CD4-positive, alpha-beta T cell treated with Interleukin-6 at 100 ng/mL for 8 hours (primary cell): Measurements from ENCODE around the gene RPL36AL.
A peak's percentile ranks its signal among the peaks of the same experiment; 100 is the strongest.
"Not testable (repeated sequence)": the region's sequence is repeated elsewhere in the genome, so short reads cannot be mapped to it uniquely, and the experiment has no call there.

Experiments used
- DNase-seq: peaks from one replicate; pipeline ENCODE4 v3.0.0-alpha.2; 2020; ENCODE audit warnings: mixed read lengths, low spot score

Gene RPL36AL

DNA sequence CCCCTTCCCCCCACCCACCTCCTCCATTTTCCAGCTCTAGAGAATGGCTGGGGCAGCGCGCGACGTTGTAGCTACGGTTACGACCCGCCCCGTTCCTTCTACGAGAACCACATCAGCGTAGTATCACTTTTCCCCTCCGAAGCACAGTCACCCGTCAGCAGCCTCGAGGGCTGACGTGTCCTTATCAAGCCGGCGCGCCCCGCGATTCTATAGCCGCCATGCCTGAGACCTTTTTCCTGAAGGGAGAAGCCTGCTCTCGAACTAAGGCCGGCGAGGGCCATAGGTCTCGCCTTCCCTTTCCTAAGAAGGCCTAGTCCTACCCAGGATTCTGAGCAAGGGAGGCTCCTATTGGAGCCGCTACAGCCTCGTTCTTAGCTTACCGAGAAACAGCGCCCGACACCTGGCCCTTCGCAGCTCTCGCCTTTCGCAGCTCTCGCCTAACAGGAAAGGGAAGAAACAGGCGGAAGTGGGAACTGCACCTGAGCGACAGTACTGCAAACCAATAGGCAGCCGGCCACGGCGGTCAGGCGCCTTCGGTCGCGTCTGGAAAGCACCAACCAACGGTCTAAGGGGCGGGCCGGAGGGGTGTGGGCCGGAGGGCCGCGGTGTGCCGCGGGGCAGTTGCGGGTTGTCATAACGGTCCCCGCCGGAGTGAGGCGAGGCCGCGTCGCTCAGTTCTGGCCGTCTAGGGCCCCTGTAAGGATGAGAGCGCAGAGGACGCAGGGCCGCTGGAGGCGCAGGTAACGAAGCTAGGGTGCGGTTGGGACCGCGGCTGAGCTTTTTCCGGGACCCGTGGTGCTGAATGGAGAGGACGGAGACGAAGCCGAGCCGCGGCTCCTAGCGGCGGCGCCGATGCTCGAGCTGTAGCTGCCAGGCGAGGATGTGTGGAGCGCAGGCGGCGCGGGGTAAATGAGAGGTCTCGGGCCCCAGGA is at the start of gene RPL36AL, which contains the start of gene MGAT2:
TSS of gene RPL36AL (minus strand) at position 445 of the 932 bp plus-strand sequence. CDS start 1,522 bp downstream, outside the sequence.
TSS of gene MGAT2 (plus strand) at position 618 of the 932 bp plus-strand sequence. CDS start 470 bp downstream, outside the sequence.
- peak; percentile 95 for DNase-seq

GRCh38 chr14:49659526-49660455 is 39.4 kb upstream of the RPL36AL start:
- no peak for DNase-seq

- not testable (repeated sequence) for DNase-seq
Observed at GRCh38 chr14:49657500-49657899, 37.1 kb upstream of the RPL36AL start.

- no peak for DNase-seq
Observed at GRCh38 chr14:49654511-49654910, 34.1 kb upstream of the RPL36AL start.

DNA sequence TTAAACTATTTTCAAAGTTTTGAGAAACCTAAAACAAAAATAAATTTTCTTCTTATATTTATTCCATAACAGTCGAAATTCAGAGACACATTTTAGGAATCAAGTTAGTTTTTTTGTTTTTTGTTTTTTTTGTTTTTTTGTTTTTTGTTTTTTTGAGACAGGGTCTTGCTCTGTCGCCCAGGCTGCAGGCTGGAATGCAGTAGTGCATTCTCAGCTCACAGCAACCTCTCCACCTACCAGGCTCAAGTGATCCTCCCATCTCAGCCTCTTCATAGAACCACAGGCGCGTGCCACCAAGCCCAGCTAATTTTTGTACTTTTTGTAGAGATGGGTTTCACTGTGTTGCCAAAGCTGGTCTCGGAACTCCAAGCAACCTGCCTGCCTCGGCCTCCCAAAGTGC is 33.1 kb upstream of the RPL36AL start:
- no peak for DNase-seq

DNA sequence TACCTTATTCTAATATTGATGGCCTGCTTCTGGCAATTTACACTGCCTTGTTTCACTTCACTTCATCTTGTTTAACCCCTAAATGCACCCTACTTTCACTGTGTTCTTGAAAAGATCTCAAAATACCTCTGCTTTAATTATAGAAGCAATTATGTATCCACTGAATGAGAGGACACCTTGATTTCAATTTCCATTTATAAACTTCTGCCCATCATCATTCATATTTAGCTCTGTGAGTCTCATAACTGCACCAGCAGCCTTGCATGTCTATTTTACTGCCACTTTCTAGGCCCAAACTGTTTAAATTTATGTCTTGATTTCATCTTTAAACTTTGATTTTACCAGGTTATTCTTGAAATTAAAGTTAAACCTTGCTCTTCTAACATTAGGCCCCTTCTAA is 21.7 kb upstream of the RPL36AL start:
- DNase-seq, result no peak

DNA sequence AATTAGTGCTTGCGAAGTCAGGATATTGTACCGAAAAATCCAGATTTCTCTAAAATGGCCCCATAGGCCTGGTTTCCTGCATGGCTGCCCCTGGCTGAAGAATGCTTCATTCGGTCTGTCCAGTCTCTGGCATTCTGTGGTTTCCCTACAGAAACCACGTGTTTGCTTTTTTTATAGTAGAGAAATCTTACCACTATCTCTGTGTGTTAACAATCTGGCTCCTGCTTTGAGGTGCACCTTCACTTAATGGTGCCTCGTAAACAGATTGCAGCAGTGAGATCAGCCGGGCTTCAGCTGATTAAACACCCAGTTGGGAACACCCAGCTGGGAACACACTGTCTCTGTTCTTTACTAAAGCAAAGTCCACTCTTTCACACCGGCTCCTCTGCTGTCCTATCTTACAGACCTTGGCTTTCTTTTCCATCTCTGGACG is 21.3 kb upstream of the RPL36AL start:
- DNase-seq, result no peak

- DNase-seq, result no peak
Observed at GRCh38 chr14:49640540-49641417, 20.4 kb upstream of the RPL36AL start.

DNA sequence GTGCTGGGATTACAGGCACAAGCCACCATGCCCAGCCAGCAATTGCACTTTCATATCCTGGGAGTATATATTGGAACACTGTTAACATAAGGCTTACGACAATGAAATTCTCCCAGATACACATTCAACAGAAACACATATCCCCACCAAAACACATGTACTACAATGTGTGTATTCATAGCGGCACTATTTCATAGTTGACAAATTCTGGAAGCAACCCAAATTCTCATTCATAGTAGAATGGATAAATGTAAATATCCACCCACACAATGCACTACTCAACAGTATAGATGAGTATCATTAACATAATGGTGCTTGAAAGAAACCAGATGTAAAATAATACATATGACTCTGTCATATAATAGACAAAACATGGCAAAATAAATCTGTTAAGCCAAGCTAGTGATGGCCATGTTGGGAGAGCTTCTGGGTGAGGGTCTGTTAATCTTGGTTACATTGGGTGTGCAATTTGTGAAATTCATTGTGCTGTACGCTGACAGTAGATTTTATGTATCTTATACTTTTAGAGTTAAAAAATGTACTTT is 17.2 kb upstream of the RPL36AL start:
- no peak for DNase-seq

GRCh38 chr14:49636866-49637265 is 16.4 kb upstream of the RPL36AL start:
- no peak for DNase-seq

DNA sequence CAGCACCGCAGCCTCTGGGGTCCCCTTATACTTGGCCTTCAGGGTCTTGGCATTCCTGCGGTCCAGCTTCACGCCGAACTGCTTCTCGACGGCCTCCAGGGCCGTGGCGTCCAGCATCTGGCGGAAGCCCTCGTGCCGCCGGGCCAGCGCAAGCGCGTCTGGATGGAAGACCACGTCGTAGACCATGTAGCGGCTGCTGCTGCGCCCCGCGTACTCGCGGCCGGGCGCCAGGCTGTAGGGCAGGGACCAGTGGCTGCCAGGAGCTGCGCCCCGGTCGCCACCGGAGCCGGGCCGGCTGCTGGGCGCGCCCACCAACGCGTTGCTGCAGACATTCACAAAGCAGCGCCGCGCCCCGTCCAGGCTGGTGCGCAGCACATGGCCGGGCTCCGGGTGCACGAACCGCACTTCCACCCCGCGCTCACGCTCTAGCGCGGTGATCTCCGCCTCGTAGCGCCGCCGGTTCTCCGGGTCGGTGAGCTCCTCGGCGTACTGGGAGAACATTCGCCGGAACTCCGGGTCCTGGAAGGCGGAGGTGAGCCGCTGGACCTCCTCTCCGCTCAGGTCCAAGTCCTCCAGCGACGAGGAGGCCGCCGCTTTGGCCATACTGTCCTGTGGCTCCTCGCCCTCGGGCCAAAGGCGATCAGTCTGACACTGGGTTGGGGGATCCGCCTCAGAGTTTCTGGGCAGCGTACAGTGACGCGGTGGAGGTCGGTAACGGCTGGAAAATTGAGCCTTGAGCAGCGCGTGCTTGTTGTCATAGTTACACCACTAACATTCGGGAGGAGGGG is 14.3 kb upstream of the RPL36AL start, which contains the start of gene DNAAF2:
TSS of gene DNAAF2 (minus strand) at position 698 of the 788 bp plus-strand sequence. CDS start at position 603, 95 bp downstream.
- peak; percentile 45 for DNase-seq

GRCh38 chr14:49633640-49634546 is 13.5 kb upstream of the RPL36AL start:
- DNase-seq, result peak; percentile 95

- peak; percentile 15 for DNase-seq
Observed at GRCh38 chr14:49623941-49624839, 3.8 kb upstream of the RPL36AL start.

GRCh38 chr14:49623387-49623786 is 3.0 kb upstream of the RPL36AL start:
- DNase-seq, result no peak

DNA sequence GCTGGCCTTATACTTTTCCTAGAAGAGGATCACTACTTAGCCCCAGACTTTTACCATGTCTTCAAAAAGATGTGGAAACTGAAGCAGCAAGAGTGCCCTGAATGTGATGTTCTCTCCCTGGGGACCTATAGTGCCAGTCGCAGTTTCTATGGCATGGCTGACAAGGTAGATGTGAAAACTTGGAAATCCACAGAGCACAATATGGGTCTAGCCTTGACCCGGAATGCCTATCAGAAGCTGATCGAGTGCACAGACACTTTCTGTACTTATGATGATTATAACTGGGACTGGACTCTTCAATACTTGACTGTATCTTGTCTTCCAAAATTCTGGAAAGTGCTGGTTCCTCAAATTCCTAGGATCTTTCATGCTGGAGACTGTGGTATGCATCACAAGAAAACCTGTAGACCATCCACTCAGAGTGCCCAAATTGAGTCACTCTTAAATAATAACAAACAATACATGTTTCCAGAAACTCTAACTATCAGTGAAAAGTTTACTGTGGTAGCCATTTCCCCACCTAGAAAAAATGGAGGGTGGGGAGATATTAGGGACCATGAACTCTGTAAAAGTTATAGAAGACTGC is 1.7 kb upstream of the RPL36AL start:
- no peak for DNase-seq

GRCh38 chr14:49621114-49621881 is 872 bp upstream of the RPL36AL start:
- DNase-seq, result no peak

DNA sequence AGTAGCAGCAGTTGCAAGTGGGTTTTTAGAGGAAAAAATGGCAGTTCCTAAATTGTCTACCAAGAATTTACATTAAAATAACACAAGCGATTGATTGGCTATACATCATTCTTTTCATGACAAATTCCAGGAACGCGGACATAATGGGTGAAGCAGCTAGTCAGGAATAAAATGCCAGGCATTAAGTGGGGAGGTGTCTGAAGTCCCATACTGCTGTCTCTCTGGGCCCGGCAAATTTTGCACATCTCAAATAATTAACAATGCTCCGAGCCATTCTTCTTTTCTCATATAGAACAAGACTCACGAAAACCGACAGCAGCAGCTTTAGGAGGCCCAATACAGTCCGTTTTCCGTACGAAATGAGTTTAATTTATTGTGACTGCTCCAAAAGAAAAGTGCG is 696 bp downstream of the RPL36AL start:
- no peak for DNase-seq
